ENCODE data around the gene CYB561D1.

CYB561D1 gene

GRCh38 chr1:109522026-109522425 is 28.1 kb downstream of the CYB561D1 start:
- TF ChIP-seq, protein P1, sequence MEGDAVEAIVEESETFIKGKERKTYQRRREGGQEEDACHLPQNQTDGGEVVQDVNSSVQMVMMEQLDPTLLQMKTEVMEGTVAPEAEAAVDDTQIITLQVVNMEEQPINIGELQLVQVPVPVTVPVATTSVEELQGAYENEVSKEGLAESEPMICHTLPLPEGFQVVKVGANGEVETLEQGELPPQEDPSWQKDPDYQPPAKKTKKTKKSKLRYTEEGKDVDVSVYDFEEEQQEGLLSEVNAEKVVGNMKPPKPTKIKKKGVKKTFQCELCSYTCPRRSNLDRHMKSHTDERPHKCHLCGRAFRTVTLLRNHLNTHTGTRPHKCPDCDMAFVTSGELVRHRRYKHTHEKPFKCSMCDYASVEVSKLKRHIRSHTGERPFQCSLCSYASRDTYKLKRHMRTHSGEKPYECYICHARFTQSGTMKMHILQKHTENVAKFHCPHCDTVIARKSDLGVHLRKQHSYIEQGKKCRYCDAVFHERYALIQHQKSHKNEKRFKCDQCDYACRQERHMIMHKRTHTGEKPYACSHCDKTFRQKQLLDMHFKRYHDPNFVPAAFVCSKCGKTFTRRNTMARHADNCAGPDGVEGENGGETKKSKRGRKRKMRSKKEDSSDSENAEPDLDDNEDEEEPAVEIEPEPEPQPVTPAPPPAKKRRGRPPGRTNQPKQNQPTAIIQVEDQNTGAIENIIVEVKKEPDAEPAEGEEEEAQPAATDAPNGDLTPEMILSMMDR (IDR thresholded peaks at IDR 0.05; ENCODE audit: extremely low read depth, missing control alignments): no peak
- no peak for DNase-seq (ENCODE audit: low spot score)

GRCh38 chr1:109523706-109524105 is 29.8 kb downstream of the CYB561D1 start:
- TF ChIP-seq, protein P1 (IDR thresholded peaks at IDR 0.05; ENCODE audit: extremely low read depth, missing control alignments): no peak
- DNase-seq (ENCODE audit: low spot score): no peak

DNA sequence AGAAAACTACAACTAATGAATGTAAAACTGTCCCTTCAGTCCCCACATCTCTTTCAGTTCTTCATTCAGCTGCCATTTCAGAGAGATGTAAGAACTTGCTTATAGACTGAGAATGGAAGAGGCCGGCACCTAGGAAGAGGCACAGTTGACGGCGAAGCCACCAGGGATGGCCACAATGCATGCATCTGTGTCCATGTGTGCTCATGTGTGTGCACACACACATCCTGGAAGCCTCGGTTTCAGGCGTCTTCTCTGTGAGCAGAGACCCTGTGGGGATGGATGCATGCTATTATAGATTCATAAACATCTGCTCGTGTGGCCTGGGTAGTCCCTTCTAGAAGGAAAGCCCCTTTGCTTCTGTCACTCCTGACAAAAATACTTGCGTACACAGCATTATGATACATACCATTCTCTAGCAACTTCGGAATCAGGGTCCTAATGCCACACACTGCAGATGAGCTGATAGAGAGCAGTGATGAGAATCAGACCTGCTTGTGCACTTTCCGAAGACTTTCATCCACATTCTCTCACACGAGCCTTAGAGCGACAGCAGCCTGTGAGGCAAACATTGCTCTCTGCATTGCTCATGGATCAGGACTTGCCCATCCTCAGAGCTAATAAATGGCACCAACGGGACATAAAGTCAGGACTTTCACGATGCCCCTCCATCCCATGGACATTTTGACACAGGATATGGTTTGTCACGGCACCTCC is 33.4 kb downstream of the CYB561D1 start:
- peak; percentile 72 for DNase-seq (ENCODE audit: low spot score)
- TF ChIP-seq, protein P1 (IDR thresholded peaks at IDR 0.05; ENCODE audit: extremely low read depth, missing control alignments): no peak

GRCh38 chr1:109527846-109528695 is 34.2 kb downstream of the CYB561D1 start:
- DNase-seq (ENCODE audit: low spot score): no peak
- TF ChIP-seq, protein P1 (IDR thresholded peaks at IDR 0.05; ENCODE audit: extremely low read depth, missing control alignments): no peak

- TF ChIP-seq, protein P1 (IDR thresholded peaks at IDR 0.05; ENCODE audit: extremely low read depth, missing control alignments): no peak
- DNase-seq (ENCODE audit: low spot score): no peak
Measured at GRCh38 chr1:109528712-109529111, 34.8 kb downstream of the CYB561D1 start.

GRCh38 chr1:109529881-109530456 is 36.1 kb downstream of the CYB561D1 start:
- no peak for DNase-seq (ENCODE audit: low spot score)
- TF ChIP-seq, protein P1 (IDR thresholded peaks at IDR 0.05; ENCODE audit: extremely low read depth, missing control alignments): no peak

All from GM20000 (cell line).